Measurements from ENCODE around the gene NDUFS2.
A peak's percentile ranks its signal among the peaks of the same experiment; 100 is the strongest.

The NDUFS2 gene

DNA sequence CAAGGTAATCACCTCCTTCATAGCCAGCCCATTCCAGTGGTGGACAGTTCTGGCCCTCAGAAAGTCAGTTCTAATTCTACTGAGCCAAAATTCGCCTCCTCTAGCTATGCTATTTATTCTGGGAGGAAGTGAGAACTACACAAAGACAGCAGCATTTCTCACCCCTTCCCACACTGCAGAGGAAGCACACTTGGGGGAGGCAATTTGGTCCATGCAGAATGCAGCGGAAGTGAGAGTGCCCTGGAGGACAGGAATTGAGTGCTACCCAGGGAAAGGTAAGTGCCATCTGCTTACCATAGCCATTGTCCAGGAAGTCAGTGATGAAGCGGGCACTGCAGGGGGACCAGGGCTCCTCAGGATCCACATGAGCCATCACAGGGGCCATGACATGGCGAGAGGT is 7.0 kb upstream of the NDUFS2 start:
- TF ChIP-seq, protein P1, sequence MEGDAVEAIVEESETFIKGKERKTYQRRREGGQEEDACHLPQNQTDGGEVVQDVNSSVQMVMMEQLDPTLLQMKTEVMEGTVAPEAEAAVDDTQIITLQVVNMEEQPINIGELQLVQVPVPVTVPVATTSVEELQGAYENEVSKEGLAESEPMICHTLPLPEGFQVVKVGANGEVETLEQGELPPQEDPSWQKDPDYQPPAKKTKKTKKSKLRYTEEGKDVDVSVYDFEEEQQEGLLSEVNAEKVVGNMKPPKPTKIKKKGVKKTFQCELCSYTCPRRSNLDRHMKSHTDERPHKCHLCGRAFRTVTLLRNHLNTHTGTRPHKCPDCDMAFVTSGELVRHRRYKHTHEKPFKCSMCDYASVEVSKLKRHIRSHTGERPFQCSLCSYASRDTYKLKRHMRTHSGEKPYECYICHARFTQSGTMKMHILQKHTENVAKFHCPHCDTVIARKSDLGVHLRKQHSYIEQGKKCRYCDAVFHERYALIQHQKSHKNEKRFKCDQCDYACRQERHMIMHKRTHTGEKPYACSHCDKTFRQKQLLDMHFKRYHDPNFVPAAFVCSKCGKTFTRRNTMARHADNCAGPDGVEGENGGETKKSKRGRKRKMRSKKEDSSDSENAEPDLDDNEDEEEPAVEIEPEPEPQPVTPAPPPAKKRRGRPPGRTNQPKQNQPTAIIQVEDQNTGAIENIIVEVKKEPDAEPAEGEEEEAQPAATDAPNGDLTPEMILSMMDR (IDR thresholded peaks at IDR 0.05), result no peak
- no peak for TF ChIP-seq ZFX (IDR thresholded peaks at IDR 0.05; ENCODE audit: borderline replicate concordance)
- no peak overlapping the region for H3K27ac ChIP-seq

DNA sequence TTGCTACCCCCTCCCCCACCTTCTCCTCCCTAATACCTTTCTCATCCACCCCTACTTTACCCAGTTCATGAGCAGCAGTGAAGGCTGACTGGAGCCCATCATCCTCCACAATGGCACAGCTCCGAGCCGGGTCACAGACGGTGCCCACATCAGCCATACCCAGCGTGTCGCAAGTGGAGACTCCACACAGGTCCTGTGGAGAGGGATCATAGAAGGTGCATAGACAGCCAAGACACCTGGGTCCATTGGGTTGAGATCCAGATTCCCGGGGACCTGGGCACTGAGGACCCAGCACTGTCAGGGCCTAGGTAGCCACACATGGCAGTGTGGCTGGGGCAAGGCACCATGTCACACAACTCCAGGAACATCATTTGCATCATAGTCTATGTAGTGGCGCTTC is 6.1 kb upstream of the NDUFS2 start:
- no peak for TF ChIP-seq ZFX (IDR thresholded peaks at IDR 0.05; ENCODE audit: borderline replicate concordance)
- TF ChIP-seq, protein P1 (IDR thresholded peaks at IDR 0.05), result no peak
- no peak overlapping the region for H3K27ac ChIP-seq

DNA sequence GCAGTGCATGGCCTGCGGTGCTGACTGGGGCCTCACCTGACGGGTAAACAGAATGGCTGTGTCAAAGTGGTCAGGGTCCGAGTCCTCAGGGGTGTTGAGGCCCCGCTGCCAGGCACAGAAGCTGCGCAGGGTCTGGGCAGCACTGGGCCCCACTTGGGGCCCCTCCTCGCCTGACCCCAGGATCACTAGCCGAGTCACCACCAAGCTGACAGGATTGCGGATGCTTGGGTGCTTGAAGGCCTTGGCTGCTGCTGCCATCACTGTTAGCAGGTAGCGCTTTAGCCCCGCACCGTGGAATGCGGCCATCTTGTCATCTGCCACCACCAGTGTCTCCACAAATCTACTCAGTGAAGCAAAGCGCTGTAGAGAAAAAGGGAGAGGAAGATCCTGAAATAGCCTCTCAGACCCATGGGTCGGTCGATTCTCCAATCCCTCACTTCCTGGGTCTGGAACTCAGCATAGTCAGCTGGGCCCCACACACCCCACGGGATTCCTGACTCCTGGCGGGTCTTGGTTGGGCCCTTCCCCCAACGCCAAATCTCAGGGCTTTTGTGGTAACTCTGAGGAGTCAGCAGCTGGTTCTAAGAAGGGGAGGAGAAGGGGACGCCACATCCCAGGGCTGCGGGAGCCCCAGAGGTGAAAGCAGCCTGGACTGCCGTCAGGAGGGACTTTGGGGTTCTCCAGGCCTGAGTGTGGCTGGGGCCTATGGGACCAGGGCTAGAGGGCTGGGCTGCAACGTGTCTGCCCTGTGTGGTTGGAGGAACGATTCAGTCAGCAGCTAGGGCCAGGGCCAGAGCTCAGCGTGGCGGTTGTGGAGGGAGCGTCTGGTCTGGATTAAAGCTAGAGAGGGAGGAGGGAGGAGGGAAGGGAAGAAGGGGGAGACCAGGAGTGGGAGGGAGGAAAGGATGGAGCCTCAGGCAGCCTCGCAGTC is 5.4 kb upstream of the NDUFS2 start:
- H3K27ac ChIP-seq, result no peak overlapping the region
- TF ChIP-seq ZFX (IDR thresholded peaks at IDR 0.05; ENCODE audit: borderline replicate concordance), result no peak
- TF ChIP-seq, protein P1 (IDR thresholded peaks at IDR 0.05), result no peak

DNA sequence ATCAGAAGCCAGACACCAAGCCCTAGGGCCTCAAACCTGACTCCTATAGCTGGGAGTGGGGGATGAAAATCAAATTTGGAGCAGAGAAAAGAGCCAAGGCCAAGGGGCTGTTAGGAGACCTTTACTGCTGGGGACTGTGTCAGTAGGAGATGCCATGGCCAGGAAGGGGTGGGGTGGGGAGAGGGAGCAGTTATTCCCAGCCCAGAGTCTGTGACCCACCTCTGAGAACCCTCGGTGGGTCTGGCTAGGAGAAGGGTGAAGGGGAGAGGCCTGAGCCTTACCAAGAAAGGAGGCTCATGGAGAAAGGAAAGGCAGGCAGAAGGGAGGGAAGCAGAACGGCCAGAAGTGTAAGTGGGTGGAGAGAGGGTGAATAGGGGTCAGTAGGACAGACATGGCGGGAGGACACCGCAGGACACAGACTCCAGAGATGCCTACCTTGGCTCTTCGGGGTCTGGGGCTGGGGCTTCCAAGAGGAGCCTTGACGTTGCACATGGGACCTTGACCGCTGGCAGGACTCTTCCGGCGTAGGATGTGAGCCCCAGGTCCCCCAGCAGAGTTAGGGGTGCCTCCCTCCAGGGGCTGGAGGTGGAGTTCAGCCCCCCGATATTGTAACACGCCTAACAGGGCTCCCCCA is 4.5 kb upstream of the NDUFS2 start:
- no peak for TF ChIP-seq ZFX (IDR thresholded peaks at IDR 0.05; ENCODE audit: borderline replicate concordance)
- TF ChIP-seq, protein P1 (IDR thresholded peaks at IDR 0.05), result no peak
- no peak overlapping the region for H3K27ac ChIP-seq

DNA sequence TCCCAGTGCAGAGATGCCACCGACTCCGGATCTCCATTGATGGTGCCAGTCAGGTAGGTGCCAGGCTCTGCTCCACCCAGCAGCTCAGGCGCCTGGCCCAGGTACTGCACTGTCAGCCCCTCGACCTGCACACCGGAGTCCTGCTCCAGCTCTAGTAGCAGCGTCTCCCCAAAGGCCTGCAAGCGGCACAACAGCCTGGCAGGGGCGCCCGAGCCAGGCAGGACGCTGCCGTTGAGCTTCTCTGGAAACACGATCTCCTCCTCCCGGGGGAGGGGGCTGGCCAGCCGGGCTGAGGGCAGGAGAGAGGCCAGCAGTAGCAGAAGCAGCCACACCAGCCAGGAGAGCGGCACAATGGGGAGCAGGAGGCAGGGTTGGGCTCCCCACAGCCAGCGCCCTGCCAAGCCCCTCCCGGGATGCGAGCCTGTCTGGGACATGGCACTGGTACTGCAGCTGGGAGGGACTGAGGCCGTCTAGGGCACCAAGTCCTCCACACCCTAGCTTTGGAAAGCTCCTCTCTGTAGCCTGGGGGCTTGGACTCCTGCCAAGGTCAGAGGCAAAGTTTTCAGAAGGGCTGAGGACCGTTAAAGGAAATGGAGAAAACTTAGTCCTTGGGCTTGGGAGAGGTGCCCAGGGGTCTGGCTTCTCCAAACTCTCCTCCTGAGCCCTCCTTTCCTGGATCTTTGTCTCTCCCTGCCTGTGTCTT is 3.8 kb upstream of the NDUFS2 start:
- H3K27ac ChIP-seq, result no peak overlapping the region
- no peak for TF ChIP-seq ZFX (IDR thresholded peaks at IDR 0.05; ENCODE audit: borderline replicate concordance)
- TF ChIP-seq, protein P1 (IDR thresholded peaks at IDR 0.05), result peak; percentile 21

DNA sequence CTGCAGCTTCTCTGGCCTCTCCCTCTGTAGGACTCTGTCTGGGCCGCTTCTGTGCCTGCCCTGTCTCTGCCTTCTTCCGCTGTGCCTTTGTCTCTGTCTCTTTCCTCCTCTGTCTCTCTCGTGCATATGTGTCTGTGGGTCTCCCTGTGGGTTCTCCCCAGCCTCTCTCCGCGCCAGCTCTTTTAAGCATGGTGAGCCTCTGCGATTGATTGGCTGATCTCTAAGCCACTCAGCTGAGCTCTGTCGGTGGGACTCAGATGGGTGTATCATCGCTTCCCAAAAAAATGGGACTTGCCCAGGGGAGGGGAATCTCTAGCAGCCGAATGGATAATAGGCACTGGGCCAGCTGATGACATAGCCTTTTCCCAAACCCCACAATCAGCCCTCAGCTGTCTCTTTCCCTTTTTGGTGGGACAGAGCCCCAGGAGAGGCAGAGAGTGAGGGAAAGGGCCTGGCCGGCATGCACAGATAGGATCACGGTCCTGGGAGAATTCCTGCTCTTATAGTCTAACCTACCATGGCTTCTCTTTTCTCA is 3.2 kb upstream of the NDUFS2 start, which contains the start of gene ADAMTS4:
Gene ADAMTS4, minus strand, starts transcription at position 158 of the 535 bp plus-strand sequence. CDS start 427 bp downstream, outside the sequence.
- H3K27ac ChIP-seq, result no peak within 1 kb of the TSS
- TF ChIP-seq, protein P1 (IDR thresholded peaks at IDR 0.05), result no peak
- no peak for TF ChIP-seq ZFX (IDR thresholded peaks at IDR 0.05; ENCODE audit: borderline replicate concordance)
